GM23338 (cell line): ENCODE measurements around the gene SMG6. TPM values are rescaled to one million over a fixed set of nuclear protein-coding genes. Genes with fewer than 3 reads are reported as not detected.

ENCODE experiments used
- ATAC-seq: fragments of 200-7000 bp; cut with Tn5 transposase; 3 replicates; pipeline ENCODE4 v1.9.1; 2020
- DNase-seq: peaks from one replicate; pipeline ENCODE4 v3.0.0-alpha.2; 2015; ENCODE audit warnings: low spot score
- H2AFZ ChIP-seq: fragments of 200-600 bp; sonication (generic); 2 replicates; pipeline ENCODE4 v1.8.0; 2016; ENCODE audit warnings: antibody characterized with exemption, mild to moderate bottlenecking, moderate library complexity
- H3F3A ChIP-seq: fragments of 200-600 bp; sonication (generic); replicated peaks from 2 replicates; pipeline ENCODE4 v1.8.0; 2017; ENCODE audit warnings: antibody characterized with exemption, mixed run types, low read depth
- H3K27ac ChIP-seq: fragments of 200-600 bp; sonication (generic); 2 replicates; pipeline ENCODE4 v1.6.1; 2016; ENCODE audit warnings: low read depth
- H3K27me3 ChIP-seq: fragments of 200-600 bp; sonication (generic); 2 replicates; pipeline ENCODE4 v1.8.0; 2016; ENCODE audit warnings: mild to moderate bottlenecking, mixed run types, moderate library complexity; ENCODE audit not compliant: insufficient read depth
- H3K36me3 ChIP-seq: fragments of 200-600 bp; sonication (generic); 2 replicates; pipeline ENCODE4 v1.8.0; 2016; ENCODE audit warnings: mild to moderate bottlenecking; ENCODE audit not compliant: insufficient read depth
- H3K4me1 ChIP-seq: fragments of 200-600 bp; sonication (generic); 2 replicates; pipeline ENCODE4 v1.8.0; 2016; ENCODE audit warnings: mild to moderate bottlenecking, moderate library complexity; ENCODE audit not compliant: insufficient read depth
- H3K4me2 ChIP-seq: fragments of 200-600 bp; sonication (generic); 2 replicates; pipeline ENCODE4 v1.7.1; 2017; ENCODE audit warnings: mixed run types
- H3K4me3 ChIP-seq: fragments of 200-600 bp; sonication (generic); 2 replicates; pipeline ENCODE4 v1.6.1; 2016; ENCODE audit warnings: mixed run types
- H3K79me2 ChIP-seq: fragments of 200-600 bp; sonication (generic); replicated peaks from 2 replicates; pipeline ENCODE4 v1.8.0; 2017; ENCODE audit warnings: mild to moderate bottlenecking; ENCODE audit not compliant: insufficient read depth
- H3K9me2 ChIP-seq: fragments of 200-600 bp; sonication (generic); 2 replicates; pipeline ENCODE4 v1.8.0; 2017; ENCODE audit not compliant: insufficient read depth
- H4K20me1 ChIP-seq: fragments of 200-600 bp; sonication (generic); replicated peaks from 2 replicates; pipeline ENCODE4 v1.8.0; 2017; ENCODE audit warnings: mild to moderate bottlenecking; ENCODE audit not compliant: insufficient read depth
- H3K27ac Mint-ChIP-seq: 2 replicates; pipeline ENCODE4 v1.8.0; 2020; ENCODE audit warnings: inconsistent platforms, mild to moderate bottlenecking, moderate library complexity, mixed read lengths
- H3K27me3 Mint-ChIP-seq: 3 replicates; pipeline ENCODE4 v1.8.0; 2022; ENCODE audit warnings: low read depth, mild to moderate bottlenecking, moderate library complexity, mixed read lengths, inconsistent platforms; ENCODE audit not compliant: insufficient read depth, poor library complexity
- H3K36me3 Mint-ChIP-seq: 3 replicates; pipeline ENCODE4 v1.8.0; 2021; ENCODE audit warnings: low read depth, mild to moderate bottlenecking, inconsistent platforms, moderate library complexity, mixed read lengths
- H3K4me1 Mint-ChIP-seq: 3 replicates; pipeline ENCODE4 v1.8.0; 2020; ENCODE audit warnings: mild to moderate bottlenecking, inconsistent platforms, mixed read lengths
- H3K4me3 Mint-ChIP-seq: 3 replicates; pipeline ENCODE4 v1.8.0; 2021; ENCODE audit warnings: moderate library complexity, mild to moderate bottlenecking, inconsistent platforms, mixed read lengths
- H3K9me3 Mint-ChIP-seq: 3 replicates; pipeline ENCODE4 v1.8.0; 2020; ENCODE audit warnings: moderate library complexity, mild to moderate bottlenecking, inconsistent platforms, mixed read lengths
- CREB1 ChIP-seq: fragments of 250-450 bp; sonication (Bioruptor Pico); IDR thresholded peaks from 2 replicates; pipeline ENCODE4 v1.5.0; 2020; ENCODE audit warnings: low read depth, mild to moderate bottlenecking, moderate library complexity
- CTCF ChIP-seq, 2 experiments: fragments of 200-600 bp in 1 of 2; sonication (generic) in 1 of 2; conservative IDR thresholded peaks; 2 replicates each; pipeline versions ENCODE4 v1.5.1 to v1.6.1; 2016 to 2017; ENCODE audit warnings: antibody characterized with exemption in 2 of 2, low read depth in 2 of 2, mild to moderate bottlenecking in 2 of 2, moderate library complexity in 1 of 2
- EZH2 ChIP-seq: fragments of 200-600 bp; sonication (generic); IDR thresholded peaks from one replicate; pipeline ENCODE4 v1.8.0; 2017; ENCODE audit warnings: antibody characterized with exemption, mild to moderate bottlenecking, low read depth; ENCODE audit not compliant: unreplicated experiment
- EZH2phosphoT487 ChIP-seq: fragments of 200-600 bp; sonication (generic); IDR thresholded peaks from one replicate; pipeline ENCODE4 v1.8.1; 2018; ENCODE audit warnings: antibody characterized with exemption; ENCODE audit not compliant: unreplicated experiment
- STAT1 ChIP-seq: IDR thresholded peaks from one replicate; pipeline ENCODE4 v1.6.1; 2016; ENCODE audit warnings: antibody characterized with exemption; ENCODE audit not compliant: unreplicated experiment
- ZNF114 ChIP-seq: fragments of 250-450 bp; sonication (Bioruptor Pico); IDR thresholded peaks from 2 replicates; pipeline ENCODE4 v1.5.0; 2020; ENCODE audit warnings: mild to moderate bottlenecking, moderate library complexity
- ZNF331 ChIP-seq: fragments of 250-450 bp; sonication (Bioruptor Pico); IDR thresholded peaks from 2 replicates; pipeline ENCODE4 v1.5.0; 2020; ENCODE audit warnings: low read depth, mild to moderate bottlenecking, moderate library complexity
- polyA plus RNA-seq: library from polyadenylated mRNA; unstranded; fragments of >200 nt; fragmentation: Nextera tagmentation; extraction: Ambion mirVana; gene quantifications from 2 replicates; pipeline ENCODE4 v1.2.1, GENCODE V29; 2016
- total RNA-seq: library from RNA; depleted of rRNA; stranded (reverse); fragments of >200 nt; shearing (Covaris generic); gene quantifications from 2 replicates; pipeline ENCODE4 v1.2.3, GENCODE V29; 2014

SMG6 gene
- total and polyA plus RNA-seq, 2 experiments from 2014 or later, result 10.4 to 43.1 TPM

- TF ChIP-seq ZNF331 (CRISPR knock-in tag), result no peak
- TF ChIP-seq EZH2, result no peak
- TF ChIP-seq ZNF114 (CRISPR knock-in tag), result no peak
- no peak for TF ChIP-seq CTCF (conservative IDR thresholded peaks at IDR 0.05; ENCODE audit: low read depth in 2 of 2)
- TF ChIP-seq CREB1, result no peak
These were observed 90.2 kb downstream of the SMG6 start (continued) for GRCh38 chr17:2213291-2213960.

DNA sequence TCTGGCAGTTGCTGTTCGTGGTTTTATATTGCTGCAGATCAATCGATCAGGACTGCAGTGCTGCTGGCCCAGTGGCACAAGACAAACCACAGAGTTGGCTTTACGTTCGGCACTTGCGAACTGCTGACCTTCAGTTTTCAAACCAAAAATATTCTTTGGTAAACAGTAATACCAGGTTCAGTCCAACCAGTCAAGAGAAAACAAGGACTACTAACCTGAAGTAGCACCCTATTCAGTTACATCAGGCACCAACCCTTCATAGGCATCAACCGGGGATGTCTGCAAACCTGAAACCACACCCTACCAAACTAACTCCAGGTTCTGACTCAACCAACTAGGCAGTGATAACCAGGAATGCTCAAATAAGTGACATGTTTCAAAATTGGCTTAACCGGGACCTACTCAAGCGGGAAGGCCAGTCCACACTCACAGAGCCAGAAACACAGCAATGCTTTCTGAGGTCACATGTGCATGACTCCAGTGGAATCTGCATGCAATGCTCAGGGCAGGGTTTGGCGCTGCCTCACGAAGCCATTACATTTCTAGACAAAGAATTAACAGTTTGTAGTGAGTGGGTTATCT lies 91.1 kb downstream of the SMG6 start:
- no peaks in the 10 kb centered on the region for H3K9me3 Mint-ChIP-seq
- peaks cover 2% of the 10 kb centered on the region for H3K27me3 Mint-ChIP-seq
- ATAC-seq, result no peak
- no peak overlapping the region for H3K27ac Mint-ChIP-seq
- no peak overlapping the region for H3K4me3 ChIP-seq
- H3F3A ChIP-seq, result no peaks in the 10 kb centered on the region
- H3K36me3 ChIP-seq, result no peaks in the 10 kb centered on the region
- H3K27ac ChIP-seq, result no peak overlapping the region
- TF ChIP-seq CREB1 (no peak), STAT1 (no peak), EZH2 (no peak), ZNF114 (CRISPR knock-in tag) (no peak), ZNF331 (CRISPR knock-in tag) (no peak)
- H3K27me3 ChIP-seq, result no peaks in the 10 kb centered on the region; the same call in 1 of the 2 replicates
- H2AFZ ChIP-seq, result no peak overlapping the region
- H3K79me2 ChIP-seq, result peaks cover 3% of the 10 kb centered on the region
- H4K20me1 ChIP-seq, result no peaks in the 10 kb centered on the region
- no peak overlapping the region for H3K4me2 ChIP-seq
- H3K36me3 Mint-ChIP-seq, result no peaks in the 10 kb centered on the region
- H3K4me1 Mint-ChIP-seq, result peaks cover 39% of the 10 kb centered on the region
- H3K9me2 ChIP-seq, result no peaks in the 10 kb centered on the region
- DNase-seq, result no peak
- H3K4me1 ChIP-seq, result peaks cover 16% of the 10 kb centered on the region
- H3K4me3 Mint-ChIP-seq, result no peak overlapping the region

GRCh38 chr17:2211661-2212399 lies 91.8 kb downstream of the SMG6 start:
- Histone ChIP-seq H3K27ac (no peak overlapping the region), H3K9me2 (no peaks in the 10 kb centered on the region), H3K4me2 (no peak overlapping the region), H3K27me3 (no peaks in the 10 kb centered on the region; the same call in 1 of the 2 replicates), H4K20me1 (no peaks in the 10 kb centered on the region), H3K4me3 (no peak overlapping the region), H3K36me3 (no peaks in the 10 kb centered on the region), H3K79me2 (peaks cover 3% of the 10 kb centered on the region), H3K4me1 (peaks cover 16% of the 10 kb centered on the region), H2AFZ (no peak overlapping the region), H3F3A (no peaks in the 10 kb centered on the region)
- Mint-ChIP-seq H3K4me1 (peaks cover 37% of the 10 kb centered on the region), H3K27ac (no peak overlapping the region; the same call in 1 of the 2 replicates), H3K27me3 (peaks cover 2% of the 10 kb centered on the region), H3K4me3 (no peak overlapping the region), H3K9me3 (no peaks in the 10 kb centered on the region), H3K36me3 (no peaks in the 10 kb centered on the region)
- ATAC-seq, result no peak
- TF ChIP-seq CREB1 (no peak), EZH2phosphoT487 (no peak)
- DNase-seq, result no peak
